ENCODE results near the gene SDF4.

The SDF4 gene

GRCh38 chr1:1216770-1217620 is 14.8 kb downstream of the SDF4 start:
- Histone ChIP-seq H3K9ac (ENCODE audit: low read depth, low read length) (no peak overlapping the region), H3K4me3 (ENCODE audit: low read length) (no peak overlapping the region), H3K36me3 (ENCODE audit: insufficient read depth, low read length) (peaks cover 27% of the 10 kb centered on the region), H3K27me3 (ENCODE audit: insufficient read depth, low read length) (no peaks in the 10 kb centered on the region), H3K4me1 (ENCODE audit: insufficient read depth, low read length) (no peaks in the 10 kb centered on the region), H3K9me3 (ENCODE audit: insufficient read depth, low read depth, low read length) (no peaks in the 10 kb centered on the region), H3K27ac (ENCODE audit: low read depth, low read length) (no peak overlapping the region)
- 97% methylated on average over 74 of the region's 74 CpGs for WGBS

- WGBS, result 95% methylated on average over 21 of the region's 21 CpGs
These were observed 15.8 kb downstream of the SDF4 start for GRCh38 chr1:1215881-1216605.

GRCh38 chr1:1215080-1215676 is 16.6 kb downstream of the SDF4 start:
- H3K36me3 ChIP-seq (ENCODE audit: insufficient read depth, low read length), result peaks cover 21% of the 10 kb centered on the region
- WGBS, result 86% methylated on average over 11 of the region's 11 CpGs
- no peak overlapping the region for H3K27ac ChIP-seq (ENCODE audit: low read depth, low read length)
- no peaks in the 10 kb centered on the region for H3K4me1 ChIP-seq (ENCODE audit: insufficient read depth, low read length)
- no peaks in the 10 kb centered on the region for H3K9me3 ChIP-seq (ENCODE audit: insufficient read depth, low read depth, low read length)
- no peak overlapping the region for H3K4me3 ChIP-seq (ENCODE audit: low read length)
- H3K27me3 ChIP-seq (ENCODE audit: insufficient read depth, low read length), result no peaks in the 10 kb centered on the region
- H3K9ac ChIP-seq (ENCODE audit: low read depth, low read length), result no peak overlapping the region

More at GRCh38 chr1:1215881-1216605, 15.8 kb downstream of the SDF4 start:
- Histone ChIP-seq H3K27me3 (ENCODE audit: insufficient read depth, low read length) (no peaks in the 10 kb centered on the region), H3K4me1 (ENCODE audit: insufficient read depth, low read length) (no peaks in the 10 kb centered on the region), H3K9me3 (ENCODE audit: insufficient read depth, low read depth, low read length) (no peaks in the 10 kb centered on the region), H3K27ac (ENCODE audit: low read depth, low read length) (no peak overlapping the region), H3K9ac (ENCODE audit: low read depth, low read length) (no peak overlapping the region), H3K36me3 (ENCODE audit: insufficient read depth, low read length) (peaks cover 21% of the 10 kb centered on the region), H3K4me3 (ENCODE audit: low read length) (no peak overlapping the region)

- Histone ChIP-seq H3K9ac (ENCODE audit: low read depth, low read length) (no peak within 1 kb of the TSS), H3K27me3 (ENCODE audit: insufficient read depth, low read length) (no peaks in the 10 kb centered on the region), H3K4me3 (ENCODE audit: low read length) (no peak within 1 kb of the TSS), H3K4me1 (ENCODE audit: insufficient read depth, low read length) (no peaks in the 10 kb centered on the region), H3K9me3 (ENCODE audit: insufficient read depth, low read depth, low read length) (no peaks in the 10 kb centered on the region), H3K27ac (ENCODE audit: low read depth, low read length) (no peak within 1 kb of the TSS), H3K36me3 (ENCODE audit: insufficient read depth, low read length) (peaks cover 20% of the 10 kb centered on the region)
- WGBS, result 88% methylated on average over 56 of the region's 56 CpGs
These were observed 18.2 kb downstream of the SDF4 start, which contains the start of gene TNFRSF4 for GRCh38 chr1:1213345-1214265. Gene TNFRSF4, minus strand, starts transcription at chr1:1214153. Its CDS starts 26 bp downstream, at chr1:1214127.

- WGBS, result 94% methylated on average over 24 of the region's 24 CpGs
- no peaks in the 10 kb centered on the region for H3K4me1 ChIP-seq (ENCODE audit: insufficient read depth, low read length)
- H3K27ac ChIP-seq (ENCODE audit: low read depth, low read length), result no peak overlapping the region
- peaks cover 13% of the 10 kb centered on the region; the same call in 1 of the 2 replicates for H3K36me3 ChIP-seq (ENCODE audit: insufficient read depth, low read length)
- H3K4me3 ChIP-seq (ENCODE audit: low read length), result no peak overlapping the region
- no peaks in the 10 kb centered on the region for H3K9me3 ChIP-seq (ENCODE audit: insufficient read depth, low read depth, low read length)
- H3K27me3 ChIP-seq (ENCODE audit: insufficient read depth, low read length), result no peaks in the 10 kb centered on the region
- H3K9ac ChIP-seq (ENCODE audit: low read depth, low read length), result no peak overlapping the region
These were observed 18.9 kb downstream of the SDF4 start for GRCh38 chr1:1212780-1213344.

- H3K4me3 ChIP-seq (ENCODE audit: low read length), result no peak overlapping the region
- WGBS, result 93% methylated on average over 28 of the region's 28 CpGs
- no peaks in the 10 kb centered on the region; the same call in 1 of the 2 replicates for H3K4me1 ChIP-seq (ENCODE audit: insufficient read depth, low read length)
- H3K9me3 ChIP-seq (ENCODE audit: insufficient read depth, low read depth, low read length), result no peaks in the 10 kb centered on the region
- no peak overlapping the region for H3K9ac ChIP-seq (ENCODE audit: low read depth, low read length)
- no peak overlapping the region for H3K27ac ChIP-seq (ENCODE audit: low read depth, low read length)
- H3K36me3 ChIP-seq (ENCODE audit: insufficient read depth, low read length), result peaks cover 5% of the 10 kb centered on the region; the same call in 1 of the 2 replicates
- peaks cover 9% of the 10 kb centered on the region for H3K27me3 ChIP-seq (ENCODE audit: insufficient read depth, low read length)
These were observed 20.0 kb downstream of the SDF4 start for GRCh38 chr1:1211541-1212441.

- Histone ChIP-seq H3K27me3 (ENCODE audit: insufficient read depth, low read length) (peaks cover 17% of the 10 kb centered on the region), H3K9ac (ENCODE audit: low read depth, low read length) (no peak overlapping the region), H3K4me3 (ENCODE audit: low read length) (no peak overlapping the region), H3K36me3 (ENCODE audit: insufficient read depth, low read length) (no peaks in the 10 kb centered on the region), H3K27ac (ENCODE audit: low read depth, low read length) (no peak overlapping the region), H3K4me1 (ENCODE audit: insufficient read depth, low read length) (no peaks in the 10 kb centered on the region; the same call in 1 of the 2 replicates), H3K9me3 (ENCODE audit: insufficient read depth, low read depth, low read length) (no peaks in the 10 kb centered on the region)
- WGBS, result 93% methylated on average over 30 of the region's 31 CpGs
These were observed 20.9 kb downstream of the SDF4 start for GRCh38 chr1:1210726-1211540.

- Histone ChIP-seq H3K9me3 (ENCODE audit: insufficient read depth, low read depth, low read length) (no peaks in the 10 kb centered on the region), H3K27ac (ENCODE audit: low read depth, low read length) (no peak overlapping the region), H3K36me3 (ENCODE audit: insufficient read depth, low read length) (no peaks in the 10 kb centered on the region), H3K4me1 (ENCODE audit: insufficient read depth, low read length) (no peaks in the 10 kb centered on the region; the same call in 1 of the 2 replicates), H3K4me3 (ENCODE audit: low read length) (no peak overlapping the region), H3K27me3 (ENCODE audit: insufficient read depth, low read length) (peaks cover 28% of the 10 kb centered on the region), H3K9ac (ENCODE audit: low read depth, low read length) (no peak overlapping the region)
- 89% methylated on average over 37 of the region's 38 CpGs for WGBS
These were observed 22.9 kb downstream of the SDF4 start for GRCh38 chr1:1208713-1209433.

- WGBS, result 84% methylated on average over 11 of the region's 11 CpGs
- no peak overlapping the region for H3K27ac ChIP-seq (ENCODE audit: low read depth, low read length)
These were observed 24.3 kb downstream of the SDF4 start for GRCh38 chr1:1207571-1207892.

More at GRCh38 chr1:1207571-1207892, 24.3 kb downstream of the SDF4 start:
- Histone ChIP-seq H3K9me3 (ENCODE audit: insufficient read depth, low read depth, low read length) (no peaks in the 10 kb centered on the region), H3K4me3 (ENCODE audit: low read length) (no peak overlapping the region), H3K4me1 (ENCODE audit: insufficient read depth, low read length) (no peaks in the 10 kb centered on the region; the same call in 1 of the 2 replicates), H3K36me3 (ENCODE audit: insufficient read depth, low read length) (no peaks in the 10 kb centered on the region), H3K9ac (ENCODE audit: low read depth, low read length) (no peak overlapping the region), H3K27me3 (ENCODE audit: insufficient read depth, low read length) (peaks cover 35% of the 10 kb centered on the region)

All from HUES64 (cell line).